K562 (cell line): ENCODE results near the gene STIL. TPM values are rescaled to one million over a fixed set of nuclear protein-coding genes. Genes with fewer than 3 reads are reported as not detected.

Experiments
- ATF1 ChIP-seq, 2 experiments: fragments of 450-650 bp in 1 of 2; IDR thresholded peaks; 2 replicates each; pipeline ENCODE4 v1.6.1; 2016; ENCODE audit warnings: missing compliant biosample characterization in 1 of 2, missing genetic modification characterization in 1 of 2
- GATA2 ChIP-seq: sonication (generic); formaldehyde crosslinking; IDR thresholded peaks from 2 replicates; pipeline ENCODE4 v1.4.0; 2020; ENCODE audit warnings: mild to moderate bottlenecking, missing genetic modification reagents
- HNRNPLL ChIP-seq: fragments of 200-400 bp; formaldehyde crosslinking; IDR thresholded peaks from 2 replicates; pipeline ENCODE4 v1.6.1; 2017; ENCODE audit warnings: low read length, low read depth, mild to moderate bottlenecking; ENCODE audit not compliant: poor library complexity, severe bottlenecking
- JUN ChIP-seq, 2 experiments: sonication (generic) in 1 of 2; formaldehyde crosslinking in 1 of 2; IDR thresholded peaks; 2 replicates each; pipeline versions ENCODE4 v1.6.1 to v1.8.0; 2012 to 2022; ENCODE audit warnings: borderline replicate concordance in 2 of 2, mild to moderate bottlenecking in 2 of 2, improper control_type of control experiment in 1 of 2, low read depth in 1 of 2, low read length in 1 of 2, missing genetic modification reagents in 1 of 2
- MAFK ChIP-seq: IDR thresholded peaks from 2 replicates; pipeline ENCODE4 v1.6.1; 2011; ENCODE audit warnings: low read length, improper control_type of control experiment
- MTA1 ChIP-seq: fragments of 450-650 bp; IDR thresholded peaks from 2 replicates; pipeline ENCODE4 v1.6.1; 2017; ENCODE audit warnings: borderline replicate concordance
- MTF1 ChIP-seq: fragments of 250-450 bp; sonication (Bioruptor Pico); IDR thresholded peaks from 2 replicates; pipeline ENCODE4 v1.9.0; 2021; ENCODE audit warnings: moderate library complexity, mild to moderate bottlenecking, inconsistent platforms, borderline replicate concordance
- MYBL2 ChIP-seq, 2 experiments: fragments of 450-650 bp in 1 of 2; sonication (generic) in 1 of 2; formaldehyde crosslinking in 1 of 2; IDR thresholded peaks; 2 replicates each; pipeline versions ENCODE4 v1.6.1 to v1.8.1; 2017 to 2022; ENCODE audit warnings: borderline replicate concordance in 1 of 2, inconsistent platforms in 1 of 2, low read depth in 1 of 2, mild to moderate bottlenecking in 1 of 2, missing genetic modification reagents in 1 of 2, moderate library complexity in 1 of 2
- NFIC ChIP-seq: fragments of 450-650 bp; IDR thresholded peaks from 2 replicates; pipeline ENCODE4 v1.6.1; 2017; ENCODE audit warnings: mild to moderate bottlenecking, inconsistent platforms
- POLR3G ChIP-seq: IDR thresholded peaks from 2 replicates; pipeline ENCODE4 v1.6.1; 2011; ENCODE audit not compliant: insufficient read length, insufficient replicate concordance; ENCODE audit errors: extremely low read depth
- PRMT5 ChIP-seq: sonication (generic); formaldehyde crosslinking; IDR thresholded peaks from 2 replicates; pipeline ENCODE4 v1.5.0; 2020; ENCODE audit warnings: missing genetic modification reagents
- SP1 ChIP-seq: sonication (generic); formaldehyde crosslinking; IDR thresholded peaks from 2 replicates; pipeline ENCODE4 v1.8.1; 2022; ENCODE audit warnings: mild to moderate bottlenecking, missing genetic modification reagents
- ZC3H4 ChIP-seq: sonication (generic); formaldehyde crosslinking; IDR thresholded peaks from 2 replicates; pipeline ENCODE4 v1.9.0; 2021; ENCODE audit warnings: missing genetic modification reagents, borderline replicate concordance
- ZFP36 ChIP-seq: fragments of 150-350 bp; IDR thresholded peaks from 2 replicates; pipeline ENCODE4 v1.6.1; 2018; ENCODE audit warnings: low read length, low read depth; ENCODE audit not compliant: partially characterized antibody
- ZNF140 ChIP-seq: fragments of 250-450 bp; sonication (Bioruptor Pico); IDR thresholded peaks from 2 replicates; pipeline ENCODE4 v1.8.0; 2021; ENCODE audit warnings: moderate library complexity, mild to moderate bottlenecking, inconsistent platforms
- polyA plus RNA-seq, 8 experiments: library from polyadenylated mRNA; depleted of rRNA in 4 of 8; stranded (reverse) in 5 of 8; unstranded in 3 of 8; fragments of >200 nt; fragmentation: Nextera tagmentation in 2 of 8; fragmentation: Illumina TruSeq in 1 of 8; extraction: Ambion mirVana in 2 of 8; extraction: Trizol in 1 of 8; gene quantifications; 2 replicates each; pipeline versions ENCODE4 v1.2.1 to v1.2.3, GENCODE V29; 2011 to 2014; ENCODE audit warnings: inconsistent platforms in 1 of 8, missing spikeins in 1 of 8
- total RNA-seq, 7 experiments: library from RNA; depleted of rRNA in 6 of 7; stranded (reverse); fragments of >200 nt in 6 of 7; fragmentation: Illumina TruSeq in 2 of 7; extraction: Trizol in 2 of 7; gene quantifications; 2 replicates each; pipeline versions ENCODE4 v1.2.1 to v1.2.3, GENCODE V29; 2011 to 2021; ENCODE audit warnings: low replicate concordance in 1 of 7
- TF ChIP-seq, protein P1 (sequence below): fragments of 450-650 bp; IDR thresholded peaks from 2 replicates; pipeline ENCODE4 v1.6.1; 2016; ENCODE audit warnings: missing biosample characterization, missing genetic modification characterization
- TF ChIP-seq, protein P2 (sequence below): sonication (generic); formaldehyde crosslinking; IDR thresholded peaks from 2 replicates; pipeline ENCODE4 v1.8.1; 2023; ENCODE audit warnings: mild to moderate bottlenecking, missing genetic modification reagents
- TF ChIP-seq, protein P3 (sequence below): fragments of 250-450 bp; sonication (Bioruptor Pico); IDR thresholded peaks from 2 replicates; pipeline ENCODE4 v1.5.0; 2021

Gene STIL
- total and polyA plus RNA-seq, 9 of the 15 experiments (the other 6 are each of a cell fraction or from before 2014, with no cell fraction given) = 10.5 to 77.4 (median 39.6) TPM

- no peak; the same call in 1 of the 2 replicates for TF ChIP-seq JUN (IDR thresholded peaks at IDR 0.05; ENCODE audit: borderline replicate concordance, low read depth, low read length)
- TF ChIP-seq JUN (CRISPR knock-in tag; IDR thresholded peaks at IDR 0.05; ENCODE audit: borderline replicate concordance) = no peak
- TF ChIP-seq, protein P1, sequence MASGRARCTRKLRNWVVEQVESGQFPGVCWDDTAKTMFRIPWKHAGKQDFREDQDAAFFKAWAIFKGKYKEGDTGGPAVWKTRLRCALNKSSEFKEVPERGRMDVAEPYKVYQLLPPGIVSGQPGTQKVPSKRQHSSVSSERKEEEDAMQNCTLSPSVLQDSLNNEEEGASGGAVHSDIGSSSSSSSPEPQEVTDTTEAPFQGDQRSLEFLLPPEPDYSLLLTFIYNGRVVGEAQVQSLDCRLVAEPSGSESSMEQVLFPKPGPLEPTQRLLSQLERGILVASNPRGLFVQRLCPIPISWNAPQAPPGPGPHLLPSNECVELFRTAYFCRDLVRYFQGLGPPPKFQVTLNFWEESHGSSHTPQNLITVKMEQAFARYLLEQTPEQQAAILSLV (tag) = no peak
- TF ChIP-seq HNRNPLL = peak; percentile 98
- TF ChIP-seq, protein P2, sequence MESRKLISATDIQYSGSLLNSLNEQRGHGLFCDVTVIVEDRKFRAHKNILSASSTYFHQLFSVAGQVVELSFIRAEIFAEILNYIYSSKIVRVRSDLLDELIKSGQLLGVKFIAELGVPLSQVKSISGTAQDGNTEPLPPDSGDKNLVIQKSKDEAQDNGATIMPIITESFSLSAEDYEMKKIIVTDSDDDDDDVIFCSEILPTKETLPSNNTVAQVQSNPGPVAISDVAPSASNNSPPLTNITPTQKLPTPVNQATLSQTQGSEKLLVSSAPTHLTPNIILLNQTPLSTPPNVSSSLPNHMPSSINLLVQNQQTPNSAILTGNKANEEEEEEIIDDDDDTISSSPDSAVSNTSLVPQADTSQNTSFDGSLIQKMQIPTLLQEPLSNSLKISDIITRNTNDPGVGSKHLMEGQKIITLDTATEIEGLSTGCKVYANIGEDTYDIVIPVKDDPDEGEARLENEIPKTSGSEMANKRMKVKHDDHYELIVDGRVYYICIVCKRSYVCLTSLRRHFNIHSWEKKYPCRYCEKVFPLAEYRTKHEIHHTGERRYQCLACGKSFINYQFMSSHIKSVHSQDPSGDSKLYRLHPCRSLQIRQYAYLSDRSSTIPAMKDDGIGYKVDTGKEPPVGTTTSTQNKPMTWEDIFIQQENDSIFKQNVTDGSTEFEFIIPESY (CRISPR knock-in tag) = no peak
- TF ChIP-seq MTF1 (CRISPR knock-in tag) = no peak
- TF ChIP-seq, protein P3, sequence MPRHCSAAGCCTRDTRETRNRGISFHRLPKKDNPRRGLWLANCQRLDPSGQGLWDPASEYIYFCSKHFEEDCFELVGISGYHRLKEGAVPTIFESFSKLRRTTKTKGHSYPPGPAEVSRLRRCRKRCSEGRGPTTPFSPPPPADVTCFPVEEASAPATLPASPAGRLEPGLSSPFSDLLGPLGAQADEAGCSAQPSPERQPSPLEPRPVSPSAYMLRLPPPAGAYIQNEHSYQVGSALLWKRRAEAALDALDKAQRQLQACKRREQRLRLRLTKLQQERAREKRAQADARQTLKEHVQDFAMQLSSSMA (CRISPR knock-in tag) = no peak
- peak; percentile 41 for TF ChIP-seq MAFK
- no peak for TF ChIP-seq ZNF140 (CRISPR knock-in tag)
- TF ChIP-seq MYBL2 (IDR thresholded peaks at IDR 0.05; ENCODE audit: low read depth) = peak; percentile 99
- peak; percentile 82; the same call in 1 of the 2 replicates for TF ChIP-seq MYBL2 (CRISPR knock-in tag; IDR thresholded peaks at IDR 0.05; ENCODE audit: borderline replicate concordance)
- TF ChIP-seq MTA1 = no peak
- TF ChIP-seq GATA2 (CRISPR knock-in tag) = no peak
- TF ChIP-seq SP1 (CRISPR knock-in tag) = peak; percentile 79
- no peak for TF ChIP-seq POLR3G
- no peak for TF ChIP-seq ZFP36
- 0 out of 2 replicates have a peak, but pooled peaks have one; percentile 51 for TF ChIP-seq ATF1 (CRISPR knock-in tag; IDR thresholded peaks at IDR 0.05)
- peak; percentile 98 for TF ChIP-seq ATF1 (tag; IDR thresholded peaks at IDR 0.05)
- no peak for TF ChIP-seq PRMT5
- TF ChIP-seq ZC3H4 (CRISPR knock-in tag) = no peak
- TF ChIP-seq NFIC = peak; percentile 36; the same call in 1 of the 2 replicates
These were observed at the start of gene STIL (continued) for GRCh38 chr1:47313915-47314664.
